Measurements from ENCODE around the gene FANCI. TPM values are rescaled to one million over a fixed set of nuclear protein-coding genes. Genes with fewer than 3 reads are reported as not detected.

FANCI gene
- polyA plus RNA-seq, 1 experiment: 13.2 TPM

DNA sequence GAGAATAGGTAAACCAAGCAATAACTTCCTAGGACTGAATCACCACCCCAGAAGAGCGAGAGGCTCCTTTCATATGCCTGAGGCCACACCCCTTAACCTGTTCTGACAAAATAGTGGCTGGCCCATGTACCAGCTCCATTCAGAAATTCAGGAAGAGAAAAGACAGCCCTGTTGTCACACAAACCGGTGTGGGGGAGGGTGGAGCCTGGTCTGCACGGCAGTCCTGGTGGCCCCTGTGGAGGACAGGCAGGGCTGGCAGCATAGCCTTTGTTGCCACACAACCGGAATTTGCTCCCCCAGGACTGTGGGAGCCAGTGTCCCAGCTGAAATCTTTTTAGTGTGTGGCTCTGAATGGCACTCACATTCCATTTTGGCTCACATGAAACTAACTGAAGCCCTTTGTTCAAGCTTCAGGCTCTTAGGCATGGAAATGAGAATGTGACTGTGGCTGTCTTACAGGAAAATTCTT is 46.2 kb upstream of the FANCI start:
- no peak for DNase-seq (ENCODE audit: low read depth, low spot score)
- no peak overlapping the region for H3K27ac ChIP-seq (ENCODE audit: low read depth, low read length)

DNA sequence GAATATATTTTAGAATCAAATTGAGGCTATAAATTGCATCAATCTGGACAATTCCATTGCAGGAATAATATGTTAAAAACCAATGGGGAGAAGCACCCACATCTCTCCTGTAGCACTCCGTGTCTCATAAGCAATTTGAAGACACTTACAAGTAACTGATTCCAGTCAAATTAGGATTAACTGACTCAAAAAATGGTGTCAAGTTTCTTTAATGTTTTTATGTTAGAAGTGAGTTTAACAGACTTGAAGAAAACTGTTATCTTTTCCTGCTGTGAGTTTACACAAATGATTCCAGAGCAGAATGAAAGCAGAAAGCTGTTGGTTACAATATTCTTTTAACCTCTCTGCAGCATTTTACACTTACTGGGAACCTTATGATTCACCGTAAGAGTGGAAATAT is 45.6 kb upstream of the FANCI start:
- POLR2A ChIA-PET: interaction anchor here (0.7 kb wide), 2 partner anchors 19 to 47 kb away, joined by 3 to 6 read pairs; no protein-coding TSS in a partner anchor
- no peak for DNase-seq (ENCODE audit: low read depth, low spot score)
- H3K4me3 ChIP-seq (ENCODE audit: low read depth, low read length): no peak overlapping the region
- H3K27me3 ChIP-seq (ENCODE audit: control insufficient read depth, insufficient read depth, low read length): no peaks in the 10 kb centered on the region
- CTCF ChIA-PET: interaction anchor here (0.5 to 5.9 kb wide), 2 partner anchors 9 to 133 kb away, joined by 3 to 65 read pairs; no protein-coding TSS in a partner anchor
- TF ChIP-seq, protein P1, sequence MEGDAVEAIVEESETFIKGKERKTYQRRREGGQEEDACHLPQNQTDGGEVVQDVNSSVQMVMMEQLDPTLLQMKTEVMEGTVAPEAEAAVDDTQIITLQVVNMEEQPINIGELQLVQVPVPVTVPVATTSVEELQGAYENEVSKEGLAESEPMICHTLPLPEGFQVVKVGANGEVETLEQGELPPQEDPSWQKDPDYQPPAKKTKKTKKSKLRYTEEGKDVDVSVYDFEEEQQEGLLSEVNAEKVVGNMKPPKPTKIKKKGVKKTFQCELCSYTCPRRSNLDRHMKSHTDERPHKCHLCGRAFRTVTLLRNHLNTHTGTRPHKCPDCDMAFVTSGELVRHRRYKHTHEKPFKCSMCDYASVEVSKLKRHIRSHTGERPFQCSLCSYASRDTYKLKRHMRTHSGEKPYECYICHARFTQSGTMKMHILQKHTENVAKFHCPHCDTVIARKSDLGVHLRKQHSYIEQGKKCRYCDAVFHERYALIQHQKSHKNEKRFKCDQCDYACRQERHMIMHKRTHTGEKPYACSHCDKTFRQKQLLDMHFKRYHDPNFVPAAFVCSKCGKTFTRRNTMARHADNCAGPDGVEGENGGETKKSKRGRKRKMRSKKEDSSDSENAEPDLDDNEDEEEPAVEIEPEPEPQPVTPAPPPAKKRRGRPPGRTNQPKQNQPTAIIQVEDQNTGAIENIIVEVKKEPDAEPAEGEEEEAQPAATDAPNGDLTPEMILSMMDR (IDR thresholded peaks at IDR 0.05; ENCODE audit: low read depth, low read length): no peak
- no peak overlapping the region for H3K27ac ChIP-seq (ENCODE audit: low read depth, low read length)
- no peaks in the 10 kb centered on the region for H3K9me3 ChIP-seq (ENCODE audit: control insufficient read depth, insufficient read depth, low read length)

More for the DNA sequence above, 46.2 kb upstream of the FANCI start:
- Histone ChIP-seq H3K4me3 (ENCODE audit: low read depth, low read length) (no peak overlapping the region), H3K9me3 (ENCODE audit: control insufficient read depth, insufficient read depth, low read length) (no peaks in the 10 kb centered on the region), H3K27me3 (ENCODE audit: control insufficient read depth, insufficient read depth, low read length) (no peaks in the 10 kb centered on the region)
- ChIA-PET CTCF (interaction anchor here (1.1 to 5.9 kb wide), 2 partner anchors 9 to 20 kb away, joined by 3 to 65 read pairs; no protein-coding TSS in a partner anchor), POLR2A (no interaction called here)
- TF ChIP-seq, protein P1 (IDR thresholded peaks at IDR 0.05; ENCODE audit: low read depth, low read length): no peak

DNA sequence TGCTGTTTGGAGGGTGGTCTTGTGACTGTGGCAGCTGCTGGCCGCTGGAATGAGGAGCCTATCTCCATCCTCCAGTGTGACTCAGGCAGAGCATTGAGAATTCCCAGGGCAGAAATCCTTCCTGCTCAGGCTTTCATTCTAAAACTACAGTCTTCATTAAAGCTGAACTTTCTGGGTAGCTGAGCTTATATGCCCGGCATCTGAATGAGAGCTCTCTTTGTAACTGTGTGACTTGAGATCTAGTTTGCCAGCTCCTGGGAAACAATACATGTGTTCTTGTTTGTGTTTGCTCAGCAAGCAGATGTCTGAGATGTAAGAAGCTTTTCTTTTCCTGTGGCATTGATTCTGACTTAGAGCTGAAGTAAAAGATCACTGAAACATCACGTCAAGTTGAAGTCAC is 44.8 kb upstream of the FANCI start:
- TF ChIP-seq, protein P1 (IDR thresholded peaks at IDR 0.05; ENCODE audit: low read depth, low read length): no peak
- no peaks in the 10 kb centered on the region for H3K9me3 ChIP-seq (ENCODE audit: control insufficient read depth, insufficient read depth, low read length)
- no peak for DNase-seq (ENCODE audit: low read depth, low spot score)
- CTCF ChIA-PET: interaction anchor here (1.4 to 5.9 kb wide), 3 partner anchors 8 to 142 kb away, joined by 4 to 65 read pairs (median 7); partner anchors contain the start of gene FANCI
- no peak overlapping the region for H3K27ac ChIP-seq (ENCODE audit: low read depth, low read length)
- H3K4me3 ChIP-seq (ENCODE audit: low read depth, low read length): no peak overlapping the region
- POLR2A ChIA-PET: interaction anchor here (0.7 kb wide), 2 partner anchors 20 to 46 kb away, joined by 3 to 6 read pairs; no protein-coding TSS in a partner anchor
- no peaks in the 10 kb centered on the region for H3K27me3 ChIP-seq (ENCODE audit: control insufficient read depth, insufficient read depth, low read length)

DNA sequence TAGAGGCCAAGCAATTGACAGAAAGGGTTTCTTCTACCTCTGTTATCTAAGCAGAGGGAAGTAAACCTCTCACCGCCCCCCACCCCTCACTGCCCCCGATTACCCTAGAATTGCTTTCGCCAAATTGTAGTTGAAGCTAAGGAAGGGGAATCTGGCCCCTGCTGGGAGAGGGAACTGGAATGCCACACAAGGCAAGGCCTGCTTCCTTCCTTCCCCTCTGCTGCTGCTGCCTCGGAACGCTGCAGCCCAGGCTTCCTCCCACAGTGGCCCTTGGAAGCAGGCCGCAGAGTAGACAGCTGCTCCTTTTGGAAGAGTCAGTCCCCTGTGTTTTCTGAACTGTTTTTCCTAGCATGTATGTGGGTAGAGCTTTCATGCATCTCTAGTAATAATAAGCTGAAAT is 44.0 kb upstream of the FANCI start:
- DNase-seq (ENCODE audit: low read depth, low spot score): no peak
- H3K27me3 ChIP-seq (ENCODE audit: control insufficient read depth, insufficient read depth, low read length): no peaks in the 10 kb centered on the region
- ChIA-PET CTCF (interaction anchor here (0.6 to 1.8 kb wide), 5 partner anchors 44 to 370 kb away, joined by 3 to 13 read pairs (median 4); partner anchors contain the start of gene FANCI), POLR2A (no interaction called here)
- H3K27ac ChIP-seq (ENCODE audit: low read depth, low read length): no peak overlapping the region
- TF ChIP-seq, protein P1 (IDR thresholded peaks at IDR 0.05; ENCODE audit: low read depth, low read length): no peak
- H3K9me3 ChIP-seq (ENCODE audit: control insufficient read depth, insufficient read depth, low read length): no peaks in the 10 kb centered on the region
- no peak overlapping the region for H3K4me3 ChIP-seq (ENCODE audit: low read depth, low read length)

DNA sequence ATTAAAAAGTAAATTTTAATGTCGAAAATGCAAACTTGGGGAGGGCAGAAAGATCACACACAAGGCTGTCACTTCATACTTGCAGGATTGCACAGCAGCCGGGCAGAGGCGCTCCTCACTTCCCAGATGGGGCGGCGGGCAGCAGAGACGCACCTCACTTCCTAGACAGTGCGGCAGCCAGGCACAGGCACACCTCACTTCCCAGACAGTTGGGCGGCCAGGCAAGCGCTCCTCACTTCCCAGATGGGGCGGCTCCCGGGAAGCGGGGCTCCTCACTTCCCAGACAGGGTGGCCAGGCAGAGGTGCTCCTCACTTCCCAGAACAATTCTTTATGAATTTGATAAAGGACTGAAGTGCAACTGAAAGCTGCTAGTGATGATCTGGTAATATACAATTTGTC is 43.6 kb upstream of the FANCI start:
- Histone ChIP-seq H3K27me3 (ENCODE audit: control insufficient read depth, insufficient read depth, low read length) (no peaks in the 10 kb centered on the region), H3K9me3 (ENCODE audit: control insufficient read depth, insufficient read depth, low read length) (no peaks in the 10 kb centered on the region), H3K27ac (ENCODE audit: low read depth, low read length) (no peak overlapping the region), H3K4me3 (ENCODE audit: low read depth, low read length) (no peak overlapping the region)
- TF ChIP-seq, protein P1 (IDR thresholded peaks at IDR 0.05; ENCODE audit: low read depth, low read length): no peak
- POLR2A ChIA-PET: no interaction called here
- no peak for DNase-seq (ENCODE audit: low read depth, low spot score)
- CTCF ChIA-PET: interaction anchor here (0.6 to 1.8 kb wide), 4 partner anchors 44 to 369 kb away, joined by 3 to 13 read pairs (median 6); partner anchors contain the start of gene FANCI
